HG02938 (cell line): Measurements from ENCODE around the gene GNAL.

Experiments used
- ATAC-seq: cut with Tn5 transposase; IDR thresholded peaks from one replicate; pipeline ENCODE4 v1.9.1; 2021; ENCODE audit warnings: mild to moderate bottlenecking, moderate library complexity; ENCODE audit not compliant: unreplicated experiment

Gene GNAL

GRCh38 chr18:11802158-11802557 is 113.1 kb downstream of the GNAL start:
- ATAC-seq, result no peak

DNA sequence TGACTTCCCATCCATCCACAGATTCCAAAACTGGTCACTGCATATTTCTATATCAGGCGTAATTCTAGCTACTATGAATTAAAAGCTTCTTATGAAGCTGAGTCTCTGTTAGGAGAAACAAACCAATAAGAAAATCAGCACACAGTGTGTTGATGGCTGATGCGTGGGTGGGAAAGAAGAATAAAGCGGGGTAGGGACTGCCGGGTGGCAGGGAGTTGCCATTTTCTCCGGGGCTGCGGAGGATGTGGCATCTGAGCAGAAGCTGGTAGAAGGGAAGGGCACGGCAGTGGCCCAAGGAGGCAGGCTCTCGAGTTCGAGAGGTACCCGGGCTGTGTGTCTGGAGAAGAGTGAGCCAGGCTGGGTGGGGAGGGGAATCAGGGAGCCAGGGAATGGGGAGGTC is 113.5 kb downstream of the GNAL start:
- no peak for ATAC-seq

DNA sequence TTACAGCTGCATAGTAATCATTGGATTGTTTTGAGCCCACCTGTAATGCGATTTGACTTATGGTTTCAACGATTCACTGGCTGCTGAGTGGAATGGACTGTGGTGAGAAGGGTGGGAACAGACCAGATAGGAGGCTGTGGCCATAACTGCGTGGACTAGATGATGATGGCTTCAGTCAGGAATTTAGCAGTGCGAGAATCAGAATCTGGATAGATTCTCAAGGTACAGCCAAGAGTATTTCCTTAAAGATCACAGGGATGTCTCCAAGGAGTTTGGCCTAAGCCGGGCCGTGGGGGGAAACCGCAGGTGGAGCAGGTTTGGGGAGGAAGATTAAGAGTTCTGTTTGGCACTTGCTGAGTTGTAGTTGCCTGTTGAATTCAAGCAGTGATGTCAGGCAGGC is 118.2 kb downstream of the GNAL start:
- no peak for ATAC-seq

GRCh38 chr18:11808001-11808855 is 119.2 kb downstream of the GNAL start:
- ATAC-seq, result no peak

GRCh38 chr18:11809895-11810294 is 120.8 kb downstream of the GNAL start:
- ATAC-seq, result no peak

DNA sequence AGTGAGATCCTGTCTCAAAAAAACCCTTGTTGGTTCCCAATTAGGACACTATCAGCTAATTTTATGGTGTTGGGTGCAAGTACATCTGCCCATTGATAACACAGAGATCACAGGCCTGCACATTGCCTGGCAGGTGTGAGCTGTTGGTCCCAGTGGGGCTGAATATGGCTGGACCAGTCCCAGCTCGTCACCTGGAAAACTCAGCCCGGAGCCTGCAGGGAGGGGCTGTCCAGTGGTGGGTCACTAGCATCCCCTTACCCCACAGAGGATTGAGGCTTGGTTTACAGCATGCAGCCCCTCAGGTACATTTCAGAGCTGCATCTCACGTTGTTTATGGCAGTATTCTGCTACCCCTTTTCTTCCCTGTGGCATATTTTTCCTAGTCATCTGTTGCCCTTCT is 121.3 kb downstream of the GNAL start:
- no peak for ATAC-seq

- no peak for ATAC-seq
Observed at GRCh38 chr18:11811009-11811408, 121.9 kb downstream of the GNAL start.

- no peak for ATAC-seq
Observed at GRCh38 chr18:11817229-11817628, 128.2 kb downstream of the GNAL start.

GRCh38 chr18:11818486-11819203 is 129.6 kb downstream of the GNAL start:
- no peak for ATAC-seq

GRCh38 chr18:11819938-11820337 is 130.9 kb downstream of the GNAL start:
- no peak for ATAC-seq

GRCh38 chr18:11820697-11821096 is 131.6 kb downstream of the GNAL start:
- ATAC-seq, result no peak

GRCh38 chr18:11821208-11821607 is 132.1 kb downstream of the GNAL start:
- ATAC-seq, result no peak

DNA sequence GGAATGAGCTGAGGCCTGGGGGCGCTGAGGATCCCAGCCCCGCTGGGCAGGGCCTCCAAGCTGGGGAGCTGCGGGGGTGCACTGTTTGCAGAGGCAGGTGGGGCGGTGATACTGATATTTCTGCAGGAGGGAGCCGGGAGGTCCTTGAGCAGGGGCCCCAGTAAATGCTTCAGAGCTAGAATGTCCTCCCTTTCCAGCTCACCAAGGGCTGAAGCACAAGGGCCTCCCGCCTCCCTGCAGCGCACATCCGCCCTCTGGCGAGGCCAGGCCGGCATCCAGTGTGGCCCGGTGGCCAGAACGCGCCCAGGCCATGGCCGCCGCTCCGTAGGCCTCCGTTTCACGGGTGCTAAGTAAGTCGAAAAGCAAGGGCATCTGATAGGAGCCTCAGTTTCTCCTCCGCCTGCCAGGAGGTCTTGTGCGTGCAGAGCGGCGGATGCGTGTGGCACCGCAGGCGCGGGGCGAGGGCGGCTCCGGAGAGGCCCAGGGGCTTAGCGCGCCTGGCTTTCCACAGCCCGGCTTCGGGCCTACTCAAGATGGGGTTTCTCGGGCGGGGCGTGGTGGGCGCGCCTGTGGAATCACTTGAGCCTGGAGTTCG is 132.7 kb downstream of the GNAL start:
- no peak for ATAC-seq

DNA sequence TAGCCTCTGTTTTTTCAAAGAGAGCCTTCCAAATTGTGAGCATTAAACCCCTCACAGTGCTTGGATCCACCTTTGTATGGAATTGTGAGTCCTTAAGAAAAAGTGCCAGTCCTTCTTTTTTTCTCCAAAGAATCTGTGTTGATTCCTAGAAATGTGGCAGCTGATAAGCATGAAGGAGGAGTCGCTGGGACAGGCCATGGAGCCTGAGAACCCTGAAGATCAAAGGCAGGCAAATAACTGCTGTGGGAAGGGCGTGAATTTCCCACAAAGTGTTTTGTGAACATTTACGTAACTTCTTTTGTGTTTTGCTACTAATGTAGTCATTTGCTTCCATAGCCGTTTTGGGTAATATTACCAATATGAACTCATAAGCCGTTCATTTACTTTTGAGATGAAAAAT is 134.5 kb downstream of the GNAL start:
- ATAC-seq, result no peak

GRCh38 chr18:11826836-11827235 is 137.8 kb downstream of the GNAL start:
- ATAC-seq, result no peak

DNA sequence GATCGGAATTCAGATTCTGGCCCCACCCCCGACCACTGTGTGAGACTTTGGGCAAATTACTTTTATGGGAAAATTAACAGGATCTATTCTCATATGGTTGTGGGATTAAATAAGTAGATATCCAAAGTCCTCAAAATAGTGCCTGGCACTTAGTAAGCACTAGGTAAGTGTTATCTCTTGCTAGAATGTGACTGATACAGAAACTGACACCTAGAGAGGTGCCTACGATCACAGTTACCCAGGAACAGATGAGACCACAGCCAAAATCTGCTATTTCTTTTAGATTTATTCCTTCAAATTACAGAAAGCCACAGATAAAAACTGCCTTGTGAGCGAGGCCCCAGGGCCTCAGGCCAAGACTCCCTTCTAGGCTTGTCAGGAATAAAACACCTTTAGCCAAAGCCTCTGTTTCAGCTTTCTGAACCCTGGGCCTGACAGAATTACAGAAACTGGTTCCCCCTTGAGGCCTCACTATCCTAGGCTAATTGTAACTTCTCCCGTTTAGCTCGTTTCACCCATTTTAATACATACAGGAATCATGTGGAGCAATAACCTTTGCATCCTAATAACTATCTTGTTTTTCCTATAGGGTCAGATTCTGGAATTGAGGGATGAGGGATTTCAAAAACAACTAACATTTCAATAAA is 139.8 kb downstream of the GNAL start:
- no peak for ATAC-seq

DNA sequence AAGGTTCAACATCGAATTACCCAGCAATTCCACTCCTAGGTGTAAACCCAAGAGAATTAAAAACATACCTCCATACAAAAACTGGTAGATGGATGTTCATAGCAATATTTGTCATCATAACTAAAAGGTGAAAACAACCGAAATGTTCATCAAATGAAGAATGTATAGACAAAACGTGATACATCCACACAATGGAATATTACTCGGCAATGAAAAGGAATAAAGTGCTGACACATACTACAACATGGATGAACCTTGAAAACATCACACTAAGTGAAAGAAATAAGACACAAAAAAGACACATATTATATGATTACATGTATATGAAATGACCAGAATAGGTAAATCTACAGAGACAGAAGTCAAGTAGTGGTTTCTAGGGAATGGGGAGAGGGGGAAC is 141.5 kb downstream of the GNAL start:
- ATAC-seq, result no peak

DNA sequence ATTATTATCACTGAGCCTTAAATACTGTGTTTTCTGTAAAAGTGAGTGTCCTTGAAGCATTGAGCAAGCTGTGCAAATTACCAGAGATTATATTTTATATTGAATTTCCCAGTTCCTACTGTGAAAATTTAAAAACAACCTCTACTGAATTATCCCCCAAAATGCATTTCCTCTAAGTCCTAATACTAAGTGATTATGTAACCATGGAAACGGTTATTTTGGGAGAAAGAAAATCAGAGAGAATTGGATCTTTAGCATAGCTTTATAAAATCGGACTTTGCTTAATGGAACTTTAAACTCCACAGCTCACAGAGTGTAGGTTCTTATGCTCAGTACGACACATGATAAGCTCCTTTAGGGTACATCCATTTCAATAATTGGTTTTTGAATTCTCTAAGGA is 142.9 kb downstream of the GNAL start:
- no peak for ATAC-seq

DNA sequence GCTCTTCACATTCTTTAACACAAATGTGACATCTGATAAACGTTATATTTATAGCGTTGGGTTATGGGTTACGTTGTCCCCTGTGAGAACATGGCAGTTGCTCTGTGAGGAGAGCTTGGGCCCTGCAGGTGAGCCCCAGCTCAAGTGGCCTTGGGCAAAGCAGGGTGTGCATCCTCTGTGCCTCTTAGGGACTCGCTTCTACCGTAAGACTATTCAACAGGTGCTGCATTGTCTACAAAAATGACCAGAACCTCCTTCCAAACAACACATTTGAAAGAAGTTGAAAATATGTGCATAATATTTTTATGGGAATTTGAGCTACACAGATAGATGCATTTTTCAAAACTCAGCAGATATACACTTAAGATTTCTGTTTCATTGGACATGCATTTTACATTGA is 145.7 kb downstream of the GNAL start:
- ATAC-seq, result no peak

- no peak for ATAC-seq
Observed at GRCh38 chr18:11839556-11839955, 150.5 kb downstream of the GNAL start.

DNA sequence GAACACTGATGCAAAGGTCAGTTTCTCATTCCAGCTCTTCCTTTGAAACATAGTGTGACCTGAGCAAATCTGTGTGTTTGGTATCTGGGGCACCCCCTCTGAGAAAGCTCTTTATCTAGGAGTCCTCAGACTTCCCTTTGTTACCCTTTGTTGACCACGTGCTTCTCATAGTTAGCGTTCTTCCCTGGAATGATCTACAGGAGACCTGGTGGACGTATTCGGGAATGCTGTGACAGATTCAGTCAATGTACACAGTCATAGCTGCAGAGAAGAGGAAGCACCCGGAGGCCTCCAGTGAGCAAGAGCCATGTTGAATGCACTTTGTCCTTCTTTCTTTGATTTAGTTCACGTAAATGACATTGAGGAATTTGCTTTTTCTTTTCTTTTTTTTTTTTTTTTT is 151.4 kb downstream of the GNAL start:
- ATAC-seq, result no peak
